Measurements from ENCODE around the gene MICAL1. TPM values are rescaled to one million over a fixed set of nuclear protein-coding genes. Genes with fewer than 3 reads are reported as not detected.

MICAL1 gene
- total and polyA plus RNA-seq, 8 donors, result 13.8 to 205 (median 38.5) TPM

DNA sequence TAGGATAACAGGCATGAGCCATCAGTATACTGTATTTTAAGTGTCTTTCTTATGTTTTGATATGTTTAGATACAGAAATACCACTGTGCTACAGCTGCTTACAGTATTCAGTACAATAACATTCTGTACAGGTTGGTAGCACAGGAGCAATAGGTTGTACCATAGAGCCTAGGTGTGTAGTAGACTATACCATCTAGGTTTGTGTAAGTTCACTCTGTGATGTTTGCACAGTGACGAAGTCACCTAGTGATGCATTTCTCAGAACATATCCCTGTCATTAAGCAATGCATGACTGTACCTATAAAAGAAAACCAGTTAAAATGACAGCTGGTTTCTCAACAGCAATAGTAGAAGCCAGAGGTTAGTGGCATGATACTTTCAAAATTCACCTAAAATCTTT, 30.5 kb upstream of the MICAL1 start:
- Histone ChIP-seq H3K36me3 (peaks cover 0 to 7% (median 5%) of the 10 kb centered on the region in 4 donors), H3K9me3 (no peaks in the 10 kb centered on the region), H3K27me3 (no peaks in the 10 kb centered on the region), H3K27ac (no peak overlapping the region), H3K4me1 (peaks cover 12 to 27% (median 18%) of the 10 kb centered on the region in 4 donors), H3K4me3 (no peak overlapping the region)
- DNase-seq, result peak in 1 of 2 donors; percentile 36
- TF ChIP-seq EP300 (IDR thresholded peaks at IDR 0.05), result no peak
- peak in 1 of 3 donors; percentile 12 for TF ChIP-seq POLR2AphosphoS5 (IDR thresholded peaks at IDR 0.05)
- TF ChIP-seq, protein P1, sequence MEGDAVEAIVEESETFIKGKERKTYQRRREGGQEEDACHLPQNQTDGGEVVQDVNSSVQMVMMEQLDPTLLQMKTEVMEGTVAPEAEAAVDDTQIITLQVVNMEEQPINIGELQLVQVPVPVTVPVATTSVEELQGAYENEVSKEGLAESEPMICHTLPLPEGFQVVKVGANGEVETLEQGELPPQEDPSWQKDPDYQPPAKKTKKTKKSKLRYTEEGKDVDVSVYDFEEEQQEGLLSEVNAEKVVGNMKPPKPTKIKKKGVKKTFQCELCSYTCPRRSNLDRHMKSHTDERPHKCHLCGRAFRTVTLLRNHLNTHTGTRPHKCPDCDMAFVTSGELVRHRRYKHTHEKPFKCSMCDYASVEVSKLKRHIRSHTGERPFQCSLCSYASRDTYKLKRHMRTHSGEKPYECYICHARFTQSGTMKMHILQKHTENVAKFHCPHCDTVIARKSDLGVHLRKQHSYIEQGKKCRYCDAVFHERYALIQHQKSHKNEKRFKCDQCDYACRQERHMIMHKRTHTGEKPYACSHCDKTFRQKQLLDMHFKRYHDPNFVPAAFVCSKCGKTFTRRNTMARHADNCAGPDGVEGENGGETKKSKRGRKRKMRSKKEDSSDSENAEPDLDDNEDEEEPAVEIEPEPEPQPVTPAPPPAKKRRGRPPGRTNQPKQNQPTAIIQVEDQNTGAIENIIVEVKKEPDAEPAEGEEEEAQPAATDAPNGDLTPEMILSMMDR (IDR thresholded peaks at IDR 0.05), result no peak
- intact Hi-C loops (cut with DNase I; ENCODE audit: low total_unique reads), result no loop called here
- 52 to 67% (median 63%) methylated on average over 1 of the region's 1 CpG for WGBS, 5 donors

DNA sequence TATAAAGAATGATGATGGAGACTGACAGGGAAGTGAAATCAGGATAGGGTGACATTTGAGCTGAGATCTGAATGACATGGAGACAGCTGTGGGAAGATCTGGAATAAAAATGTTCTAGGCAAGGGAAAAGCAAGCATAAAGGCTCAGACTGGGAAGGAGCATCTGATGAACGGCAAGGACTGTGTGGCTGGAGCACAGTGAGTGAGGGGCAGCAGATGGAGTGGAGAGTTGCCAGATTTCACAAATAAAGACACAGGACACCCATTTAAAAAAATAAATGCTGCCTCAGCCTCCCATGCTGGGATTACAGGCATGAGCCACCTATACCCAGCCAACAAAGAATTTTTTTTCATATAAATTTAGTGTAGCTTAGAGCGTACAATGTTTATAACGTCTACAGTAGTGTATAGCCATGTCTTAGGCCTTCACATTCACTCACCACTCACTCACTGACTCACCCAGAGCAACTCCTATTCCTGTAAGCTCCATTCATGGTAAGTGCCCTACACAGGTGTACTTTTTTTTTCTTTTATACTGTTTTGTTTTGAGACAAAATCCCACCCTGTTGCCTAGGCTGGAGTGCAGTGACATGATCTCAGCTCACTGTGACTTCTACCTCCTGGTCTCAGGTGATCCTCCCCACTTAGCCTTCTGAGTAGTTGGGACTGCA, 29.8 kb upstream of the MICAL1 start:
- no peak overlapping the region for H3K27ac ChIP-seq
- TF ChIP-seq POLR2AphosphoS5 (IDR thresholded peaks at IDR 0.05) (no peak), EP300 (IDR thresholded peaks at IDR 0.05) (no peak), POLR2A (IDR thresholded peaks at IDR 0.05) (no peak)
- TF ChIP-seq, protein P1 (IDR thresholded peaks at IDR 0.05), result no peak

DNA sequence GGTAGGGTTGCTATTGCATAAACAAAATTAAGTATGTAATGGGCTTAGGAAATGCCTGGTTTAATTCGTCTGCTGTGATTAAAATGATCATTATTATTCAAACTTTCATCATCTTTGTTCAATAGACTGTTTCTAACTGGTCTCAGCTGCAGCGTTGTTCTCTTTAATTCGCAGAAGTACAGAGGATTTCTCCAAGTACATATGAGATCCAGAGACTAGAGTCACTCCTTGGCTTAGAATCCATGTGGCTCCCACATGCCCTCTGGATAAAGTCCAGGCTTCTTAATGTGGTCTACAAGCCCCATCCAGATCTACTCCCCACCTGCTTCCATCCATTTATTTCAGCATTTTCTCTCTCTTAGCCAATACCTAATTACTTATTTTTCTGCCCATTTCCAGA, 28.6 kb upstream of the MICAL1 start:
- intact Hi-C loops (cut with DNase I; ENCODE audit: low total_unique reads), result no loop called here
- 37 to 59% (median 48%) methylated on average over 3 of the region's 3 CpGs for whole genome bisulfite sequencing, 5 donors
- Histone ChIP-seq H3K27me3 (no peaks in the 10 kb centered on the region), H3K9me3 (no peaks in the 10 kb centered on the region), H3K36me3 (peaks cover 8 to 14% (median 11%) of the 10 kb centered on the region in 4 donors), H3K27ac (peak overlapping the region in 4 of 5 donors; percentile 52 to 92 (median 72)), H3K4me1 (peaks cover 29 to 46% (median 37%) of the 10 kb centered on the region in 4 donors), H3K4me3 (peak overlapping the region in 3 of 4 donors; percentile 93 to 99 (median 95))
- TF ChIP-seq POLR2A (IDR thresholded peaks at IDR 0.05) (no peak), POLR2AphosphoS5 (IDR thresholded peaks at IDR 0.05) (no peak), EP300 (IDR thresholded peaks at IDR 0.05) (no peak)
- TF ChIP-seq, protein P1 (IDR thresholded peaks at IDR 0.05), result no peak
- peak in 1 of 2 donors; percentile 47 for DNase-seq

More for the DNA sequence above, 29.8 kb upstream of the MICAL1 start:
- 70 to 86% (median 77%) methylated on average over 3 of the region's 3 CpGs for WGBS, 5 donors
- intact Hi-C loops (cut with DNase I; ENCODE audit: low total_unique reads), result no loop called here
- no peaks in the 10 kb centered on the region for H3K9me3 ChIP-seq
- H3K36me3 ChIP-seq, result peaks cover 6 to 13% (median 10%) of the 10 kb centered on the region in 4 donors
- no peaks in the 10 kb centered on the region for H3K27me3 ChIP-seq
- no peak overlapping the region for H3K4me3 ChIP-seq
- DNase-seq, result no peak
- peaks cover 19 to 33% (median 25%) of the 10 kb centered on the region in 4 donors for H3K4me1 ChIP-seq

DNA sequence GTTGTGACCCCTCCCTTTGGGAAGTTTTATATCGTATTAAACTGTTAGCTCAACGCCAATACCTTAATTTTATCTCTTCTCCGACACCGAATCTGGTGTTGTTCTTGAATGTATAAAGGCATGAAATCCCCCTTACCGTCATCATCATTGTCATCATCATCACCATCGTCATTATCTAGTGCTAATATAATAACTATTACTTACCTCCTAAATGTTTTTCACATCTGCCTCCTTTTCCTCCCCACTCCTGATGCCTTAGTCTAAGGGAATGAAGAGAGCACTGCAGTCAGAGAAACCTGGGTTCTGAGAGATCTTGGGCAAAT, 28.1 kb upstream of the MICAL1 start:
- intact Hi-C loops (cut with DNase I; ENCODE audit: low total_unique reads), result no loop called here
- H3K36me3 ChIP-seq, result peaks cover 8 to 14% (median 11%) of the 10 kb centered on the region in 4 donors
- H3K27me3 ChIP-seq, result no peaks in the 10 kb centered on the region
- DNase-seq, result no peak
- H3K27ac ChIP-seq, result peak overlapping the region; percentile 54 to 92 (median 65)
- WGBS, 5 donors, result 1 to 2% (median 1%) methylated on average over 6 of the region's 6 CpGs
- TF ChIP-seq EP300 (IDR thresholded peaks at IDR 0.05) (no peak), POLR2AphosphoS5 (IDR thresholded peaks at IDR 0.05) (no peak), POLR2A (IDR thresholded peaks at IDR 0.05) (no peak)
- TF ChIP-seq, protein P1 (IDR thresholded peaks at IDR 0.05), result no peak
- peaks cover 33 to 50% (median 40%) of the 10 kb centered on the region in 4 donors for H3K4me1 ChIP-seq
- H3K4me3 ChIP-seq, result peak overlapping the region; percentile 93 to 99 (median 96)
- H3K9me3 ChIP-seq, result no peaks in the 10 kb centered on the region

Measured in stomach (tissue), 9 donors.